ENCODE data around the gene SERPINI2. TPM values are rescaled to one million over a fixed set of nuclear protein-coding genes. Genes with fewer than 3 reads are reported as not detected.

Gene SERPINI2
- total RNA-seq, 1 donor from 2014 or later = 1.8 TPM

- DNase-seq (ENCODE audit: low spot score, unreplicated experiment) = no peak
- no peak overlapping the region for H3K4me3 Mint-ChIP-seq (ENCODE audit: low read depth)
- H3K36me3 Mint-ChIP-seq (ENCODE audit: insufficient read depth) = no peaks in the 10 kb centered on the region
- no peaks in the 10 kb centered on the region for H3K9me3 Mint-ChIP-seq (ENCODE audit: low read depth)
- TF ChIP-seq CTCF (IDR thresholded peaks at IDR 0.05; ENCODE audit: unreplicated experiment) = no peak
- H3K27me3 Mint-ChIP-seq = no peaks in the 10 kb centered on the region
- peaks cover 30% of the 10 kb centered on the region for H3K4me1 Mint-ChIP-seq (ENCODE audit: low read depth)
- H3K27ac Mint-ChIP-seq = peak overlapping the region; percentile 14
These were observed 4.5 kb downstream of the SERPINI2 start for GRCh38 chr3:167469381-167469780.

GRCh38 chr3:167467848-167468611 lies 5.8 kb downstream of the SERPINI2 start:
- H3K9me3 Mint-ChIP-seq (ENCODE audit: low read depth) = no peaks in the 10 kb centered on the region
- peaks cover 22% of the 10 kb centered on the region for H3K4me1 Mint-ChIP-seq (ENCODE audit: low read depth)

GRCh38 chr3:167466966-167467365 lies 6.9 kb downstream of the SERPINI2 start:
- H3K4me1 Mint-ChIP-seq (ENCODE audit: low read depth) = peaks cover 22% of the 10 kb centered on the region
- H3K9me3 Mint-ChIP-seq (ENCODE audit: low read depth) = no peaks in the 10 kb centered on the region
- no peak for TF ChIP-seq CTCF (IDR thresholded peaks at IDR 0.05; ENCODE audit: unreplicated experiment)
- H3K4me3 Mint-ChIP-seq (ENCODE audit: low read depth) = no peak overlapping the region
- DNase-seq (ENCODE audit: low spot score, unreplicated experiment) = no peak
- no peak overlapping the region for H3K27ac Mint-ChIP-seq
- H3K36me3 Mint-ChIP-seq (ENCODE audit: insufficient read depth) = no peaks in the 10 kb centered on the region
- H3K27me3 Mint-ChIP-seq = no peaks in the 10 kb centered on the region

More at GRCh38 chr3:167467848-167468611, 5.8 kb downstream of the SERPINI2 start:
- no peak for DNase-seq (ENCODE audit: low spot score, unreplicated experiment)
- Mint-ChIP-seq H3K27ac (no peak overlapping the region), H3K36me3 (ENCODE audit: insufficient read depth) (no peaks in the 10 kb centered on the region), H3K4me3 (ENCODE audit: low read depth) (no peak overlapping the region), H3K27me3 (no peaks in the 10 kb centered on the region)
- no peak for TF ChIP-seq CTCF (IDR thresholded peaks at IDR 0.05; ENCODE audit: unreplicated experiment)

GRCh38 chr3:167456157-167456799 lies 17.6 kb downstream of the SERPINI2 start:
- Mint-ChIP-seq H3K36me3 (ENCODE audit: insufficient read depth) (no peaks in the 10 kb centered on the region), H3K27ac (no peak overlapping the region), H3K27me3 (no peaks in the 10 kb centered on the region), H3K9me3 (ENCODE audit: low read depth) (peaks cover 3% of the 10 kb centered on the region), H3K4me1 (ENCODE audit: low read depth) (no peaks in the 10 kb centered on the region), H3K4me3 (ENCODE audit: low read depth) (no peak overlapping the region)
- DNase-seq (ENCODE audit: low spot score, unreplicated experiment) = no peak
- no peak for TF ChIP-seq CTCF (IDR thresholded peaks at IDR 0.05; ENCODE audit: unreplicated experiment)

GRCh38 chr3:167453815-167454214 lies 20.0 kb downstream of the SERPINI2 start:
- no peaks in the 10 kb centered on the region for H3K27me3 Mint-ChIP-seq
- no peak overlapping the region for H3K4me3 Mint-ChIP-seq (ENCODE audit: low read depth)

More at GRCh38 chr3:167453815-167454214, 20.0 kb downstream of the SERPINI2 start:
- H3K27ac Mint-ChIP-seq = no peak overlapping the region
- peaks cover 3% of the 10 kb centered on the region for H3K9me3 Mint-ChIP-seq (ENCODE audit: low read depth)
- DNase-seq (ENCODE audit: low spot score, unreplicated experiment) = no peak
- no peaks in the 10 kb centered on the region for H3K36me3 Mint-ChIP-seq (ENCODE audit: insufficient read depth)
- TF ChIP-seq CTCF (IDR thresholded peaks at IDR 0.05; ENCODE audit: unreplicated experiment) = no peak
- H3K4me1 Mint-ChIP-seq (ENCODE audit: low read depth) = peaks cover 4% of the 10 kb centered on the region

Measured in progenitor cell of endocrine pancreas (in vitro differentiated cells).